SKM-1 treated with dmso at 0.1 percent for 144 hours (cell line): ENCODE measurements around the gene CDC42BPB.
A peak's percentile ranks its signal among the peaks of the same experiment; 100 is the strongest.
"Not testable (repeated sequence)": the region's sequence is repeated elsewhere in the genome, so short reads cannot be mapped to it uniquely, and the experiment has no call there.

Source experiments
- DNase-seq: peaks from one replicate; lab custom pipeline; 2025; ENCODE audit not compliant: unreplicated experiment; lab: John Stamatoyannopoulos, UW

The CDC42BPB gene

DNA sequence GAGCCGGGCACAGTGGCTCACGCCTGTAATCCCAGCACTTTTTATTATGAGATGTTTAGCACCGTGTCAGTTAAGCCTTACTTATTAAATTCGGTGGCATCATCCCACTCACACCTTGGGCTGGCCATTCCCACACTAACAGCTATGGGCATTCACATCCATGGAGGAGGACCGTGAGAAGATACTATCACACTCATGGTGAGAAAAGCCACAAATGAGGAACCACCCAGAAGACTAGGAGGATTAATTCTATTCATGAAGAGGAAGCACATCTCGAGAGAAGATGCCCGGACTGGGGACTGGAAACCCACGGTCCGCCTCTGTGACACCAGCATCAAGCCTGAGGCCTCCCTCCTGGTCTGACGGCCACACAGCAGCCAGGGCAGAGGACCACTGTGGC, 4.9 kb downstream of the CDC42BPB start:
- DNase-seq = peak; percentile 47

DNA sequence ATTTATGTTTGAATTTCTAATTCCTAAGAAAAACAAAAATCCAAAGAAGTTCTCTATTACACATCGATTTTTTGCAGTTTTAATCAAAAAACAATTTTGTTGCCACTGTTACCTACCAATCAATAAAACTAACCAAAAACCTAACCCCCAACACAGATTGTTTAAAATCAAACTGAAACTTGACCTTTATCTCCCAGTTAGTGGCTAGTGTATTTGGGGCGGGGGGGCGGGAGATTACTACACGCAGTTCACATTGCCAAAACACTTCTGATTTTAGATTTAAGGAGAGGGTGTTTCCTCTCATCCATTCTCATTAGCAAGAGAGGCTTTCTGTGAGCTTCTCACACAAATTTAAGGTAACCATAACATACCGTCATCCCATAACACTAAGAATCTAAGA, 6.4 kb downstream of the CDC42BPB start:
- no peak for DNase-seq

DNA sequence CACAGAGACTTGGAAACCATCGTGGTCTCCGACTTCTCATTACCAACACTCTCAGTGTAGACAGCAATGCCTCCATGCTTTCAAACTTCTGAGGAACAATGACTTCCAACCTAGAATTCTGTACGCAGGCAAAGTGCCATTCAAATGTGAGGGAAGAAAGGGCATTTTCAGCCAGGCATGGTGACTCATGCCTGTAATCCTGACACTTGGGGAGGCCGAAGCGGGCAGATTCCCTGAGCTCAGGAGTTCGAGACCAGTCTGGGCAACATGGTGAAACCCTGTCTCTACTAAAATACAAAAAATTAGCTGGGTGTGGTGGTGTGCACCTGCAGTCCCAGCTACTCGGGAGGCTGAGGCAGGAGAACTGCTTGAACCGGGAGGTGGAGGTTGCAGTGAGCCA, 9.9 kb downstream of the CDC42BPB start:
- not testable (repeated sequence) for DNase-seq

DNA sequence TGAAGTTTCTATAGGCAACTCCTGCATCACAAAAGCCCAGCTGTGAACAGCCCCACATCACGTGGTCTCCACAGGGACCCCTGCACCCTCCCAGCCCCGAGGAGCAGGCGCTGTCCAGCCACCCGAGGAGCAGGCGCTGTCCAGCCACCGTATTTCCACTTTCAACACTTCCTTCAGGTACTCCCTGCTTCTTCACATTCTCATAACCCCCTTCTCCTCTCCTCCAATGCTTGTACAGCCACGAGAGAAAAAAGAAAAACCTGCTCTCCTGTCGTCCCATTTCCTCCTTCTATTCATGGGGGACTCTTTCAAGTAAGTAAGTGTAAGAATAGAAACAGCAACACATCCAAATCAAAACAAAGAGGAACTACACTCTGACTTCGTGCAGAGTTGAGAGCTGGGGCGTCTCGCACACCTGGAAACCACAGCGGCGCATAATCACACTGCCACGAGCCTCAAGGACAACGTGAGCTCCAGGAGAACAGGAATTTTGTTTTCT, 11.9 kb downstream of the CDC42BPB start:
- no peak for DNase-seq

DNA sequence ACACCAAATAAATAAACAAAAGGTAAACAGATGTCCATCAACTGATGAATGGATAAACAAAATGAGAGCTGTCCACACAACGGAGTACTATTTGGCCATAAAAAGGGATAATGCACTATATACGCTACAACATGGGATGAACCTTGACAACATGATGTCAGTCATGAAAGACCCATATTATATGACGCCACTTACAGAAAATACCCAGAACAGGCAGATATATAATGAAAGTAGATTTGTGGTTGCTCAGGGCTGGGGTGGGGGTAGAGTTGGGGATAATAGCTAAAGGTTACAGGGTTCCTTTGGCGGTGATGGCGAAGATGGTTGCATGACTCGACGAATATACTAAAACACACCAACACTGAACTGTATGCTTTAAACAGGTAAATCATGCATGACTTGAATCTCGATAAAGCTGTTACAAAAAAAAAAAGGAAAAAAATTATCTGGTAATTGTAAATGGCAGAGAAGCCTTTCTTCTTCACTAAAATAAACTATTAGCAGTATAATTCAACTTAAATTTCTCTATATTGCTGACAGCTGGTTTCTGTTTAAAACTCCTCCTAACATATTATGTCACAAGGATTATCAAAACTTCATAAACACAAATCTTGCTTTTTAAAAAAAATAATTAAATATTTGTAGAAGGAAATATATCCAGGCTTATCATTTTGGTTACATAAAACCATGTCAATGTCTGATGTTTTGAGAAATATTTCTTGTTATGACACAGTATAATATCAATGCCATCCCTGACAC, 13.9 kb downstream of the CDC42BPB start:
- DNase-seq = no peak

DNA sequence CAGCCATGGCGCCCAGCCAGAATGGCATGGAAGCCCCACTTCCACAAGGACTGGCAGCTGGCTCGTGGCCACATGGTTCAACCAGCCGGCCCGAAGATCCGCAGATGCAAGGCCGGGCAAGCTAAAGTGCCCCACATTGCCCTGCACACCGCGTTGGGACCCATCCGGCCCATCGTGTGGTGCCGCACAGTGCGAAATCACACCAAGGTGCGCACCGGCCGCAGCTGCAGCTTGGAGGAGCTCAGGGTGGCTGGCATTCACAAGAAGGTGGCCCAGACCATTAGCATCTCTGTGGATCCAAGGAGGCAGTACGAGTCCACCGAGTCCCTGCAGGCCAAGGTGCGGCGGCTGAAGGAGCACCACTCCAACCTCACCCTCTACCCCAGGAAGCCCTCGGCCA, 15.9 kb downstream of the CDC42BPB start:
- DNase-seq = no peak

DNA sequence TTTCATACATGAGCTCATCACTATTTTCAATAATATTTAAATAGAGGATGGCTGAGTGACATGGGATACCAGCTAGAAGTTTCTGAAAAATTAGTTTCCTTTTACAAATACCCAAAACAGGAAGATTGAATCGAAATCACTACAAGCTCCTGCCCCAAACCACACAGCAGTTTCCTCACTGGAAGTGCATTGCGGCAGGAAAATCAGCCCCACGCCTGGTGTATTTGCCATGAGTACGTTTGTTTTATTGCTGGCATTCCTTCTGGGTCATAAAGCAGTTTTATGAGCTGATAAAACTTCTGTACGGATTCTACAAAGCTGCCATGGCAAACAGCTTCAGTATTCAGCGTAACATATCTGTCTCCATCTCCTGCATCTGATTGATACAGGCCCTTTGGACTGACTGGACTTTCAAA, 23.7 kb downstream of the CDC42BPB start:
- DNase-seq = no peak

DNA sequence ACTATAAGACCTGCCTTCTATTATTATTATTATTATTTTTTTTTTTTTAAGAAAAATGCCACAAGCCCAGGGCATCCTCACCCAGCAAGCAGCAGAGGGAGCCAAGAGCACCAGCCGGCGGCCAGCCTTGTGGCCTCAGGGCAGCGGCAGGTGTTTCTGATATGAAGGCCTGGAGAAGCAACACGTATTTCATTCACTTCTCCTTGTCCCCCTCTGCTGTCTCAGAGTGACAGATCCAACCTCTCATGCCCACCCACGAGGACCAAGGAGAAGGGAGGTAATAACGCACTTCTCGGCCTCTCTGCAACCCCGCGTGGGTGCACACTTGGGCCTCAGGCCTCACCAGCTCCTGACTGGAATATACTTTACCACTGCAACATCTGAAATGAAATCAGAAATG, 25.4 kb downstream of the CDC42BPB start:
- DNase-seq = no peak

DNA sequence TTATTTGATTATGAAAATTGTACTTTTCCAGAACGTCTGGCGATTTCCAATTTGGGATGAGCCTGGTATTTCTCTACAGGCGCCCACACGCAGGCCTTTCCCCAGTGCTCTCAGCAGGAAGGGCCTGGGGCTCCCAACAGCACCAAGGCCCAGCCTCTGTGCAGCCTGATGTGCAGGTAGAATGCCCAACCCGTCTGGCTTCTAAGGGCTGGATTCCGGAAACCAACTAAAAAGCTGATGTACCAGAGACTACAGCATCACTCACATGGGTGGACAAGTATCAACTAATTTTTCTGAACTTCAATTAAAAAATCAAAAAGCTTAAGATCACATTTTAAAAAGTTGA, 25.8 kb downstream of the CDC42BPB start:
- DNase-seq = no peak

DNA sequence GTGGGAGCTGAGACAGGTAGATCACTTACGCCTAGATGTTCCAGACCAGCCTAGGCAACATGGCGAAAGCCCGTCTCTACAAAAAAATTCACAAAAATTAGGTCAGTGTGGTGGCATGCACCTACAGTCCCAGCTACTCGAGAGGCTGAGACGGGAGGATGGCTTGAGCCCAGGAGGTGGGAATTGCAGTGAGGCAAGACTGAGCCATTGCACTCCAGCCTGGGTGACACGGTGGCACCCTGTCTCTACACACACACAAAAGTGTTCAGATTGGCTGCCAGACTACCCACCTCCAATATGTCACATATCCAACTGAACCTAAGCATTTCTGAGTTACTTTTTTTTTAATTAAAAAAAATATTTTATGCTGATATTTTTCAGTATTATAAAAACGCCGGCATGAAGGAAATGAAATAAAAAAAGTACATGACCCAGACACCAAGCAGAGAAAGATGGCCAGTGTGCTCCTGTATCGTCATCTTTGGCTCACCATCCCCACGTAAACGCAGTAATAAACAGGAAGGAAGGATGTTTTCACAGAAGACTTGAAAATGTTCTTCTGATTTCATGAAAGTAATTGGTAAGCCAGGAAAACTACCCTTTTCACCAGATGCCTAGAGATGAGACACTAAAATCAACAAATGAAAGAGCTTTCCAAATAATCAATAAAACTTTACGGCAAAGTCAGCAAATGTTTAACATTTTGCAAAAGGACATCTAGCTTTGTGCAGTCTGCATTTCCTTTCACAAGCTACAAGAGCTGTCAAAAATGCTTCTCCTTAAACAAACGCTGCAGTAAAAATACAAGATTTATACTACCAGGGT, 26.4 kb downstream of the CDC42BPB start:
- no peak for DNase-seq

DNA sequence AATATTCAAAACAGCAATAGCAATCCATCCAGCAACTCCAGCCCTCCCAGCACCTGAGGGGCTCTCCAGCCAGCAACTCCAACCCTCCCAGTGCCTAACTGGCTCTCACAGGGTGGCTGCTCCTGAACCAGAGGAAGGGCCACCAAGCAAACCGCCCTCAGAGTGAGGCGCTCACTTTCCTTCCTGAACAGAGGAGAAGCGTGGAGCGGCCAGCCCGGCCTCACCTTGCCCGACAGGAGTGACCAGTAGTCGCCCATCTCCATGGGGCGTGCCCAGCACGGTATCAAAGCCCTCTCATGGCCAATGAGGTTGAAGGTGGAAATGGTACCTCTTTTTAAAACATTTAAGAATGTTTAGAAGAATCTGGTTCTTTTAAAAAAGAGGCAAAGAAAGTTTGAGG, 27.4 kb downstream of the CDC42BPB start:
- no peak for DNase-seq

DNA sequence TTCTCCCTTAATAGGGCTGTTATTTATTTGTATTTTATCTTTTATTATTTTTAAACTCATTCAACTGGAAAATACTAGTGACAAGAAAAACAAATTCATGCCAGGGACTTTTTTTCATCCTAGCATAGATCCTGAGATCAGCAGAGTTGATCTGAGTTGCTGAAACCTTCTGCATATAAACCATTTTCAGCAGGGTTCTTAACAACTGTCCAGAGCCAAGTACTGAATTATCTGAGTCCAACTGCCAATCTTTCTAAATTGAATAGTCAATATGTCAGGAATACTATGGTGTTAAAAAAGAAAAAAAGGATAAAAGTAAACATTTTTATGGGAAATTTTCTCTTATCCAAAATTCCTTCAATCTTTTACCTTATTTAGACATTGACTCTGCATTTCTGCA, 28.6 kb downstream of the CDC42BPB start:
- no peak for DNase-seq

DNA sequence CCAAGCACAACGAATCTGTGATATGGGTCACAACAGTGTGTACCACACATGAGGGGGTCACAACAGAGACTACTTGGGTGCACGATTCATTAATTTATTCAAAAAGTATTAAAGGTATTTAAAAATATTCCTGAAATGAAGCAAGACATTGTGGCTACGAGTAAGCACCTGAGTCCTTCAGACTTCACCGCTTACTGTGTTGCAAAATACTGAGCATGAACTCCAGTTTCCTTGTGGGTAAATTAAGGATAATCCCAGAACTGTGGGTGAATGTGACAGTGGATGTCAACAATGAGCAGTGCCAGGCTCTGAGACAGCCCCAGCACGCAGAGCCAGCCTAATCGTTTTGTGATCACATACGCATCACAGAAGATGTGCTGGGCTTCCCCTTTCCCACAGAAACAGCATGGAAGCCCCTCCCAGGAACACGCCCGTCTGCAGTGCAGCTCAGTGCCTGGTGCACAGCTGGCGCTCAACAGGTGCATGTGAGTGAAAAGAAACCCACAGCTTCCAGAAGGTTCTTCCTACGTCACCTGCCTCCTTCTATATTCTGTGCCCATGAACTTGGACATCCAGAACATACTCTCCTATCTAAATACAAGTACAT, 29.1 kb downstream of the CDC42BPB start:
- no peak for DNase-seq

DNA sequence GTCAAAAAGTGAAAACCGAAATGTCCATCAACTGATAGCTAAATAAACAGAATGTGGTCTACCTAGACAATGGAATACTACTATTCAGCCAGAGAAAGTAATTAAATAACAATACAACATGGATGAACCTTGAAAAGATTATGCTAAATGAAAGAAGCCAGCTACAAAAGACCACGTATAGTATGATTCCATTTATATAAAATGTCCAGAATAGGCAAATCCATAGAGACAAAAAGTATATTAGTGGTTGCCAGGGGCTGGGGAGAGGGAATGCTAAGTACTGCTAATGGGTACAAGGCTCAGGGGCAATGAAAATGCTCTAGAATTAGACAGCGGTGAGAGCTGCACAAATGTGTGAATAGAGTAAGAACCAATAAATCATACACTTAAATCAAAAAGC, 29.9 kb downstream of the CDC42BPB start:
- no peak for DNase-seq

DNA sequence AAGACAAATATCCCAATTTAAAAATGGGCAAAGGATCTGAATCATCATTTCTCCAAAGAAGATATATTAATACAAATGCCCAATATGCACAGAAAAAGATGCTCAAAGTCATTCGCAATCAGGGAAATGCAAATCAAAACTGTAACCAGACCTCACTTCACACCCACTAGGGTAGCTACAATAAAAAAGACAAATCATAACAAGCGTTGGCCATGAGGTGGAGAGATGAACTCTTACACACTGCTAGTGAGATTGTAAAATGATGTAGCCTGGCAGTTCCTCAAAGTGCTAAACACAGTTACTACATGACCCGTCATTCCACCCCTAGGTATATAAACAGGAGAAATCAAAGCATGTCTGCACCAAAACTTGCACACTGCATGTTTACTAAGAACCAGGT, 30.4 kb downstream of the CDC42BPB start:
- no peak for DNase-seq

DNA sequence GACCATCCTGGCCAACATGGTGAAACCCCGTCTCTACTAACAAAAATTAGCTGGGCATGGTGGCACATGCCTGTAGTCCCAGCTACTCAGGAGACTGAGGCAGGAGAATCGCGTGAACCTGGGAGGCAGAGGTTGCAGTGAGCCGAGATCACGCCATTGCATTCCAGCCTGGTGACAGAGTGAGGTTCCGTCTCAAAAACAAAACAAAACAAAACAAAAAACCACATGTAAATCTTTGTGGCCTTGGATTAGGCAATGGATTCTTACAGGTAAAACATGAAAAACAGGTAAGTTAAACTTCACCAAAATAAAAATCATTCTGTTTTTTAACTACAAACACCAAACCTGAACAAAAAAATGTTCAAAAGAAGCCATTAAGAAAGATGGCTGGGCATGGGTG, 31.2 kb downstream of the CDC42BPB start:
- DNase-seq = not testable (repeated sequence)

DNA sequence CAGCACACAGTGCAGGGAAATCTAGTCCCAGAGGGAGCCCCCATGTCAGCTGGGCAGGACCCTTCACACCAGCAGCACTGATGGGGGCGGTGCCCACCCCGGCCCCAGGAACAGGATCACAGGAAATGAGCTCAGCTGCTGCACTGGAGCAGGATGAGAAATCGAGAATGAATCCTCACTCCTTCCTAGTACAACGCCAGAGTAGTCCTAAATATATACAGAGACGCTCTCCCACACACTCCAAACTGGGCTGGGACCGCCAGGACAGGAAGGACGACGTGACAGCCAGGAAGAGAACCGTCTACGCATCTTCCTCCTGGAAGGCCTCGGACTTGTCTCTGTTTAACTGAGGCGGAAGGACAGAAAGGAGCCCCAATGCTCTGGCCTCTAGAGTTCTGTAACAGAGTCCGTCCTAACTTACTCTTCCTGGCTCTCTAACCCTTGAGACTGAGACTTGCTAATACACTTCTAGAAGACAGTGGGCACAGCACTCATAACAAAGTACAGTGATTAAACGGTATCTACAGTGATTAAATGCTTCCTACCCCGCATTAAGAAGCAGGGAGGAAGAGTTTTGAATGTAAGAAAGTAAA, 33.4 kb downstream of the CDC42BPB start:
- no peak for DNase-seq

DNA sequence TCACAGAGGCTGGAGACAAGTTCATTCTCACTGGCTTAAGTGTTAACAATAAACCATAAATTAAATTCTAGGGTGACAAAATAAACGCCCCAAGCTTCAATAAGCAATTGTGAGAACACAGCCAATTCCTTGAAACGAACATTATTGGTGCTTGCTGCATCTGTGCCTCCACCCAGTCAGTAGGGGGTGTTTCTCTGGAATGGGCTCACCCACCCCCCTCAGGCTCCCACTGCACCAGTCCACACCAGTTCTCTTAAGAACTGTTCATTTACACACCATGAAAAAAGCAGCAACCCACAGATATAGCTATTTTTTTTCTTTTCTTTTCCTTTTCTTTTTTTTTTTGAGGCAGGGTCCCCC, 34.7 kb downstream of the CDC42BPB start:
- no peak for DNase-seq

DNA sequence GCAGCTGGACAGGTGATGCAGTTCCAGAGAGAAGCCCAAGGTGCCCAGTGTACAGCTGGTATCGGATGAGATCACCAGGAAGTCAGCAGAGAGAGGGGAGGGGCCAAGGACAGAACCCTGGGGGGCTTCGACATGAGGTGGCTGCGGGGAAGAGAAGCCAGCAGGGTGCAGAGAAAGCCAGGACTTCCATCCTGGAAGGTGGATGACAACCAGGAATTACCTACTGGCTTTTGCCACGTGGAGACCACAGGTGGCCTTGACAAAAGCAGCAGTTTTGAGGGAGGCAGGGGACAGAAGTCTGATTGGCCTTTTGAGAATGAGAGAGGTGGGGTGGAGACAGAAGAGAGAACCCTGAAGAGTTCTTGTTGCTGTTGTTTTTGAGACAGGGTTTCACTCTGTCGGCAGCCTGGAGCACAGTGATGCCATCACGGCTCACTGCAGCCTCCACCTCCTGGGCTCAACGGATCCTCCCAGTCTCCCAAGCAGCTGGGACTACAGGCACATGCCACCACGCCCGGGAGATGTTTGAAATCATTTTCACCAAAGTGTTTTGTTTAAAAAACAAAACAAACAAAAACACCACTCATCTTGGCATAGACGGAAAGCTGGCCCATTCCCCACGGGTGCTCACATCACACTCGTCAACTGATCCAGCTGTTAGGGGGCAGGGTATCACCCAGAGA, 35.2 kb downstream of the CDC42BPB start:
- DNase-seq = no peak

DNA sequence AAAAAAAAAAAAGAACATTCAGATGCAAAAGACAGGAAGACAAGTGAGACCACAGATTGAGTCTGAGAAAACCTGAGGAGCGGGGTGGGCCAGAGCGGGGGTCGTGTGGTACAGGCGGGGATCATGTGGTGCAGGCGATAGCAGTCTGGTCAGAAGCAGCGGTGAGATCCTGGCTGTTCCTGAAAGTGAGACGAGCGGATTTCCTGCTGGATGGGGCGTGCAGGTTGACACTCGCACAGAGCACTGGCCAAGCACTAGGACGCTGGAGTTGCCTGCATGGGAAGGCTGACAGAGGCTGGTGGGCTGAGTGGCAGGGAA, 35.7 kb downstream of the CDC42BPB start:
- no peak for DNase-seq
